ENCODE measurements around the gene SLC6A11.

GRCh38 chr3:10939556-10939955, 123.5 kb downstream of the SLC6A11 start:
- no peak for TF ChIP-seq CTCF (IDR thresholded peaks at IDR 0.05)
- no peak for TF ChIP-seq SMAD3 (CRISPR knock-in tag; IDR thresholded peaks at IDR 0.05; ENCODE audit: borderline replicate concordance)
- TF ChIP-seq AFF4 (CRISPR knock-in tag; IDR thresholded peaks at IDR 0.05; ENCODE audit: borderline replicate concordance), result no peak
- TF ChIP-seq MAX (CRISPR knock-in tag; IDR thresholded peaks at IDR 0.05), result no peak
- TF ChIP-seq ETV6 (CRISPR knock-in tag; IDR thresholded peaks at IDR 0.05), result no peak
- no peak for TF ChIP-seq JUN (CRISPR knock-in tag; IDR thresholded peaks at IDR 0.05)
- TF ChIP-seq JAZF1 (CRISPR knock-in tag; IDR thresholded peaks at IDR 0.05), result no peak
- no peak for TF ChIP-seq RELA (CRISPR knock-in tag; IDR thresholded peaks at IDR 0.05; ENCODE audit: borderline replicate concordance)
- no peak for TF ChIP-seq ZBTB21 (CRISPR knock-in tag; IDR thresholded peaks at IDR 0.05; ENCODE audit: borderline replicate concordance)
- TF ChIP-seq ATF2 (CRISPR knock-in tag; IDR thresholded peaks at IDR 0.05; ENCODE audit: borderline replicate concordance, low read depth), result no peak
- no peak for TF ChIP-seq FOXK1 (CRISPR knock-in tag; IDR thresholded peaks at IDR 0.05)

All from WTC11 (cell line).